Stimulated activated CD4-positive, alpha-beta T cell treated with anti-CD3 and anti-CD28 coated beads, Interleukin-2, amount 100 ng/mL, for 4 hours (primary cell): ENCODE results near the gene DOK4.
A peak's percentile ranks its signal among the peaks of the same experiment; 100 is the strongest.

ENCODE experiments used
- DNase-seq: peaks from one replicate; pipeline ENCODE4 v3.0.0-alpha.2; 2020; ENCODE audit warnings: low read depth

Gene DOK4

GRCh38 chr16:57485916-57486857, at the start of gene DOK4:
Gene DOK4 (minus strand): TSS chr16:57486493. CDS start chr16:57479507, 6,986 bp downstream.
- DNase-seq, result peak; percentile 69

GRCh38 chr16:57535680-57536305, 49.5 kb upstream of the DOK4 start:
- DNase-seq, result peak; percentile 90

GRCh38 chr16:57534881-57535658, 48.8 kb upstream of the DOK4 start:
- DNase-seq, result no peak

- no peak for DNase-seq
Observed at GRCh38 chr16:57534337-57534880, 48.1 kb upstream of the DOK4 start.

DNA sequence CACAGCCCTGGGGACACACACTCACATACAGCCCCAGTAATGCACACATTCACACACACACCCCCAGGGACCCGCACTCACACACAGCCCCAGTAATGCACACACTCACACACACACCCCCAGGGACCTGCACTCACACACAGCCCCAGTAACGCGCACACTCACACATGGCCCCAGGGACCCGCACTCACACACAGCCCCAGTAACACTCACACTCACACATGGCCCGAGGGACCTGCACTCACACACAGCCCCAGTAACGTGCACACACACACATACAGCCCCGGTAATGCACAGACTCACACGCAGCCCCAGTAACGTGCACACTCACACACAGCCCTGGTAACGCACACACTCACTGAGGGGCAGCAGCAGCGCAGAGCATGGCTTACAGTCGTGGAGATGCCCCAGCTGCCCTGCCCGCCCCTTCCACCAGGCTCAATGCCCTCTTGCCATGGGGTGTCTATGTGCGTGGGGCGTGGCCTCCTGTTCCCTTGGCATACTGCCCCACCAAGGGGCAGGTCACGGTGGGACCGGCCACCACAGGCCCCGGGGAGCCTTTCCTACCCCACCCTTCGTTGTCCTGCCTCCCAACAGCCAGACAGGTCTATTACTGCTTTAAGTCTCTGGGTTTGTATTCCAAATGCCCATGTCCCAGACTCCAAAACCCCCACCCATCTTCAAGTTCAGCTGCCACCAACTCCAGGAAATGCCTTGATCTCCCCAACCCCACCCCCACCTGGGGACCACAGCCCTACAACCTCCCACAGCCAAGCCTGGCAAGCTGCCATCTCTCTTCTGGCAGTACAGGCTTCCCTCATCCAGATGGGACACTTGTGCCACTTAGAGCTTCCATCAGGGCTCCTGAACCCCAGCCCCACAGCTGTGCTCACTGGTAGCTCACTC, 47.4 kb upstream of the DOK4 start:
- no peak for DNase-seq

DNA sequence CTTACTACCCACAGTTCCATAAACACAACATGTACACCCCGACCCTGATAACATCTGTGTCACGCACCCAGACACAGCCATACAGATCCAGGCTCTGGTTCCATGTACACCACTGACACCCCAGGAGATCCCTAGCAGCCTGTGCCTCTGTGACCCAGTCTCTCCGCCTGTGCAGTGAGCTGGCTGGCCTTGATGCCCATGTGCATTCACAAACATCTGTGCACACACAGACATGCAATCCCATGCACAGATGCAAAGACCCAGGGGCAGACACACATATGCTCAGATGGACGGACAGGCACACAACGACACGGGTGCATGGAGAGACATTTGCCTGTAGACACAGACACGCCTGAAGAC, 46.0 kb upstream of the DOK4 start:
- DNase-seq, result no peak

DNA sequence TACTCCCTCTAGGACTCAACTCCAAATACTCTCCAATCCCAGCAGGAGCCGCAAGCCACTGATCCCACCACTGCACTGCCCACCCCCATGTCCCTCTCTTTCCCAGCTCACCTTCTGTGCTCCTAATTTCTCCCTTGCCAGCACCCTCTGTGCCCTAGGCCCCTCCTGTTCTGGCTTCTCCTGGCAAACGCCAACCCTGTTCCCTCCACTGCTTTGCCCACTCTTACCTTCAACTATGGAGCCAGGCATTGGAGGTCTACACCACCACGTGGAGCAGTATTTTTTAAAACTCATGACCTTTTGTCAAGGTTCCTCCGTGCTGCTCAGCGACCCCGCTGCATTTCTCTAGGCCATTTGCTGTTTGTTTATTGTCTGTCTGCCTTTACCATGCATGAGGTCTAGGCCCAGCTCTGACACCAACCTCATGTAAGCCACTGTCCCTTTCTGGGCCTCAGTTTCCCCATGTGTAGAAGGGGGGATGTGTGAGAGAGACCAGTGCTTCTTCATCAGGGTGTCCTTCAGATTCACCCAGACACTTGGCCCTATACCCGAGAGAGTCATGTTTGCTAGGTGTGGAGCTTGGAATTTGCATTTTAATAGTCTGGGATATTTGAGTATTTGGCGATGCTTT, 45.5 kb upstream of the DOK4 start:
- DNase-seq, result no peak

DNA sequence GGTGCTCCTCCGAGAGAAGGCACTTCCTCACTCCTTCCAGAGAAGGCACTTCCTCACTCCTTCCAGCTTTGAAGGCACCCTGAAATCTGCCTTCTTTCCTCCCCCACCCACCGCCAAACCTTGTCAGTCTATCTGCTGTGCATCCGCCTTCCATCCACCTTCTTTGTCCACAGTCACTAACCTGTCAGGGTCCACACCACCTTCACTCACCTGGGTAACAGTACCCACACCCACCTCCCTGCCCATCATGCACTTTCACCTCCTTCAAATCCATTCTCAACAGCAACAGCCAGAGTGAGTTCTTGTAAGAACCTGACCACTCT, 44.9 kb upstream of the DOK4 start:
- DNase-seq, result no peak

DNA sequence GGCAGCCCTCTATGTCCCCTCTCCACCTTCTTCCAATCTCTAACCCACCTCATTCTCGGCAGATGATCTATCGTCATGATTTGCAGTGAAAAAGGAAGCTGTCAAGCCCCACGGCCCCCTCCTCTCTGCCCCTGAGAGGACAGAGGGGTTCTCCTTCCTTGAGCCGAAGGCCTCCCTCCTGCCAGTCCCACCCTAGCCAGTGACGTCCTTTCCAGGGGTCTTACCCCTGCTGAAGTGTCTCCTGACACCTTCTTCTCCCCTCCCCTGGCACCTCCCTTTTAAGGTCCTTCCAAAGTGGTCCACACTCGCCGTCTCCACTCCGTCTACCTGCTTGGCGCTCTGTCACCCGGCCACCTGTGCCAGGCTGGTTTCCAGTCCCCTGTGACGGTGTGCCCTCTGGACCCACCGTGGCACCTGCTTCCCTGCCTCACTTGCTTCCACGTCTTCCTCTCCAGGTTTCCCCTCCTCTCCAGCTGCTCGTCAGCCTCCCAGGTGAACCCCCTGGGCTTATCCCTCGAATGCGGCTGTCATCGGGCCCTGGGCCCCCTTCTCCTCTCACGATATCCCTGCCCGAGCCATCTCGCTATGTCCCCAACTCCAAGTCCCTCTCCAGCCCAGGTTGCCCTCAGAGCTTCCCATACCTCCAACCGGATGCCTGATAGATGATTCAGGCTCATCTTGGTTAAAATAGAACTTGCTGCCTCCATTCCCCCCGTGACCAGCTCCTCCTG, 44.4 kb upstream of the DOK4 start:
- no peak for DNase-seq

DNA sequence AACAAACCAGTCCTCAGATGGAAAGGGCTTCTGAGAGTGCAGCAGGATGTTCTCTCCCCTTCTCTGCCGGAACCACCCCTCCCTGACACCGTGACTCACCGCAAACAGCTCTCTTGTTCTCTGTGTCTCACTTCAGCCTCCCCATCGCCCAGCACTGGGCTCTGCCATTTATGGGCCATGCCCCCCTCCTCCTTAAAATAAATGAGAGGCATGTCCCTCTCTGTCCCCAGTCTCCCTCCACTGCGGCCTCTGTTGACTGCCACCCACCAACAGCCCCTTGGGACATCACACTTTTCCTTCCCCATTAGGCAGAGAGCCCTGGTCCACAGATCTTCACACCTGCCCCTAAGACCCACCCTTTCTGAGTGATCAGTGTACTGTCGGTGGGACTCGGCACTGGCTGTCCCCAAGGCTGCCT, 43.8 kb upstream of the DOK4 start:
- DNase-seq, result peak; percentile 70

DNA sequence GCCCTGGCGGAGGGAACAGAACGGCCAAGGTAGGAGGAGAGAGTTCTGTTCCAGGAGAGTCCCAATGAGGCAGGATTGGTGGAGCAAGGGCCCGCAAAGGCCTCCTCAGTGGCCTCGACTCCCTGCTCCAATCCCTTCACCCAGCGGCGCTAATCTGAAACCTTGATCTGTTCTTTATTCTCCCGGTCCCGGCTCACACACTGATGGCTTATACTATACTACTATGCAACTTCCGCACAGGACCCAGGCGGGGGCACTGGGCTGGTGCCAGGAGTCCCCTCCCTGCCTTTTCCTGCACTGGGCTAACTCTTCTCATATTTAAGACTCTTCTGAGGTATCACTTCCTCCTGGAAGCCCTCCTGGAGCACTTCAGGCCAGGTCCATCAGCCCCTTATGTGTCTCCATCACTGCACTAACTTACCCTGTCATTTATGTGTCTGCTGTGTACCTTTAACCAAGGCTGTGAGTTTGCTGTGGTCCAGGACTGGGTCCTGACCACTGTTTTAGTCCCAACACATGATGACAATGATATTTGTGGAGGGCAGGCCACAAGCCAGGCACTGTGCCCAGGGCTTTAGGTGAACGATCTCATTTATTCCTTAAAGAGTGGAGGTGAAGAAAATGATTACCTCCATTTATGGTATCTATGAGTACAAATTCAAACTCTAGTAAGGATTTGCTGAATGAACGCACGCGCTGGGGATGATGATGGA, 43.3 kb upstream of the DOK4 start:
- no peak for DNase-seq

DNA sequence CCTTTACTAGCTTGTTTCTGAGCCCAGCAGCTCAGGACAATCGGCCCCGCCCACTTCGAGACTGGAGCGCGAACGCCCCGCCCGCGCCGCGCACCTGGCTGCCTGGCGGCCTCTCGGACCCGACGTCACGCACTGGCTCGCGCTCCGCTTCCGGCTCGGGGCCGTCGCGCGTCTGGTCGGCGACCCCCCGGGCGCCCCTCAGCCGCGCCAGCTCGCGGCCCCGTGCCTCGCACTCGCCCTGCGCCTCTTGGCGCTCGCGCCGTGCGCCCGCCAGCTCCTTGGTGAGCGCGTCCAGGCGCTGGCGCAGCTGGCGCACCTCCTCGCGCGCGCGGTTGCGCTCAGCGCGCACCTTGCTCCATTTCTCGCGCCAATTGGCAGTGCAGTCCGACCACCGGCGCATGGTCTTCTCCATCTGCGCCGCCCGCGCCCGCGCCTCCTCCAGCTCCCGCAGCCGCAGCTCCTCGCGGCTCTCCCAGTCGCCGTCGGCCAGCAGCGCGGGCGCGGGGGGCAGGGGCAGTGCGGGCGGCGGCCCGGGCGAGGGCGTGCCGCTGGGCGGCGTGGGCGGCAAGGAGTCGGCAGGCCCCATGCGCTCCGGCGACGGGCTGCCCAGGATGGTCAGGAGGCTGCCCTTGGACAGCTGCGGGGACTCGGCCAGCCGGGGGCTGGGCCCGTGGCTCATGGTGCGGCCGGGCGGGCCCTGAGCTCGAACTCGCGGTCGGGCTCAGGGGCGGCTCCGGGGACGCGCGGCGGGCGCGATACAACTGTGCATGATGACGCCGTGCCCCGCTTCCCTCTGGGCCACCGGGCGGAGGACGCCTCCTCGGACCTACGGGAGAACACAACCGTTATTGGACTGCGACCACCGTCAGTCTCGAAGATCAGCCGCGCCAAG, 42.5 kb upstream of the DOK4 start:
- DNase-seq, result no peak

GRCh38 chr16:57527610-57528360, 41.5 kb upstream of the DOK4 start:
- no peak for DNase-seq

- DNase-seq, result no peak
Observed at GRCh38 chr16:57527027-57527426, 40.7 kb upstream of the DOK4 start.

DNA sequence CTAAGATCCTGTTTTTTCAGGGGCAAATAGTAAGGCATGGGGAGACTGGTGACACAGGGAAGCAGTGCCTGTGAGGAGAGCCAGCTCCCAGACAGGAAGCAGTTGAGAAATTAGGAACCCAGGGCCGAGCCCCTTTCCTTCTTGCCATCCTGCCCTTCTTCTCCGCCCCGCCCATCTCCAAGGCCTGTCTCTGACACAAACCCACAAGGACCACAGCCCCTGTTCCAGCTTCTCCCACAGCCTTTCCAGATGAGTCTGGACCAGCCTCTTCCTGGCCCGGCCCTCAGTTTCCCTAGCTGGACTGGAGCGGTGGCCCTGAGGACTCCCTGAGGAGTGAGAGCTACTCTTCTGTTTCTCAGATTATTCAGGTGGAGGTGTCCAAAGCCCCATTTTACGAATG, 40.2 kb upstream of the DOK4 start:
- no peak for DNase-seq

GRCh38 chr16:57525761-57526160, 39.5 kb upstream of the DOK4 start:
- no peak for DNase-seq

GRCh38 chr16:57522960-57523359, 36.7 kb upstream of the DOK4 start:
- no peak for DNase-seq

GRCh38 chr16:57519796-57520360, 33.6 kb upstream of the DOK4 start:
- DNase-seq, result peak; percentile 71
